G401.6 (cell line): ENCODE results near the gene ECI1.

ENCODE experiments used
- FAIRE-seq: peaks from 2 replicates; lab custom pipeline; 2012; peaks lifted over from hg19 to GRCh38; lab: Jason Lieb, UNC

ECI1 gene, protein sequence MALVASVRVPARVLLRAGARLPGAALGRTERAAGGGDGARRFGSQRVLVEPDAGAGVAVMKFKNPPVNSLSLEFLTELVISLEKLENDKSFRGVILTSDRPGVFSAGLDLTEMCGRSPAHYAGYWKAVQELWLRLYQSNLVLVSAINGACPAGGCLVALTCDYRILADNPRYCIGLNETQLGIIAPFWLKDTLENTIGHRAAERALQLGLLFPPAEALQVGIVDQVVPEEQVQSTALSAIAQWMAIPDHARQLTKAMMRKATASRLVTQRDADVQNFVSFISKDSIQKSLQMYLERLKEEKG

DNA sequence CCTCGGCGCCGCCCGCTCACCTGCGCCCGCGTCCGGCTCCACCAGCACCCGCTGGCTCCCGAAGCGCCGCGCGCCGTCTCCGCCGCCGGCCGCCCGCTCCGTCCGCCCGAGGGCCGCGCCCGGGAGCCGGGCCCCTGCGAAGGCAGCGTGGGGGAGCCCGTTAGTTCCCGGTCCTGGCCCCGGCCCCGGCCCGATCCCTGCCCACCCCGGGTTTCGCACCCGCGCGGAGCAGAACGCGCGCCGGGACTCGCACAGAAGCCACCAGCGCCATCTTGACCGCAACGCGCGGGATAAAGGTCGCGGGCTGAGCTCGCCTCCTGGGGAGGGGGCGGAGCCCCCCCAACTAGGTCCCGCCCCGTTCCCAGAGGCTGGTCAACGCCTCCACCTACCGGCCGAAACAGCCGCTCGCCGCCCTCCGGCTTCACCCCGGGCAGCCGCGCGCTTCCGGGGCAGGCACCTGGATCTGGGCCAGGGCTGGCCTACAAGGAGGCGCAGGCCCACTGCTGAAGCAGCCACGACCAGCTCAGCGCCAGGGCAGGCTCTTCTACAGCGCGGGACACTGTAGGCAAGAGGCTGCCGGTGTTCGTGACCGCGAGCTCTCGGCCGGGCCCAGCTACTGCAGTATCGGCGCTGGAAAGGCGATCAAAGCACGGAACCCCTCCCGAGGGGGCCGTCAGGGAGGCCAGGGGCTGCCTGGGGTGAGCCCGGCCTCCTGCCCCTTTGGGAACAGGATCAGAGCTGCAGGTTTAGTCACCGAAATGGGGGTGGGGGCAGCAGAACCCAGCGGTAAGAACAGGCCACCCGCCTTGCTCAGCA is at the start of gene ECI1:
ECI1 (minus strand) TSS at position 292 of the 816 bp plus-strand sequence; CDS start at position 271, 21 bp downstream.
- peak; percentile 98 for FAIRE-seq

DNA sequence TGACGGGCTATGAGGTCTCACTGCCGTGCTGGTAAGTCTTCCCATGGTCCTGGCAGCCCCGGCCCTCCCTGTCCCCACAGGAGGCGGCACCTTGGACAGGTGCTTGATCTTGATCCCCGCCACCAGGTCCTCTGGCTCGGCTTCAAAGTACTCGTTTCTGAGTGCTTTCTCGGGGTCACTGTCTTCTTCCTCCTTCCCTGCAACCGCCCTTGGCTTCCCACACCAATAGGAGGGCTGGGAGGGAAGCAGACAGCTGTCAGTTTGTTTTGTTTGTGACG is 48.5 kb upstream of the ECI1 start:
- FAIRE-seq: no peak

DNA sequence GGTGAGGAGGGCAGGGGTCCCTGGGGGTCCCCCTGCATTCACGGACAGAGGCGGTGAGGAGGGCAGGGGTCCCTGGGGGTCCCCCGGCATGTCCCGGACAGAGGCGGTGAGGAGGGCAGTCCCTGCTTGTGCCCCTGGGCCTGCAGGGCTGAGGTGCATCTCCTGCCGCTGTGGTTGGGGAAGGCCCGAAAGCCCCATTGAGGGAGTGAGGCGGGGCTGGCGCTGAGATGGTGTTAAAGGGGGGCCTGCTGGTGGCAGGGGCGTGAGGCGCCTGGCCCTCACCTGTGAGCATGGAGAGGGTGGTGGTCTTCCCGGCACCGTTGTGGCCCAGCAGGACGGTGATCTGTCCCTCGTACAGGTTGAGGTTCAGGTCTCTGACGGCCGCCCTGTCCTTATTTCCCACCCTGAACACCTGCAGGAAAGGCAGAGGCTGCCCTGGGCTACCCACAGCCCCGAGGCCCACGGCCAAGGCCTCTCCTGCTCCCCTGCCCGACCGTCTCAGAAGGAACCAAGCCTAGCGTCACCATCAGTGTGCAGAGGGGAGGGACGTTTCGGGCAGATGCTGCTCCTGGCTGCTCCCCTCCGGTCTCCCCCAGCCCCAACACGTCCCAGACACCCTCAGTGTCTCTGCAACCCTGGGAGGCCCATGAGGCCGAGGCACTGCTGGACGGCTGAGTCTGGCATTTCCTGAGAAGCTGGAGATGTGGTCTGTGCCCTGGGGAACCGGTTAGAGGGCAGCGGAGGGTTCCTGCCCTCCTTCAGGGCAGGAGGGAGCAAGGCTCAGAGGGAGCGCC is 47.9 kb upstream of the ECI1 start:
- FAIRE-seq: no peak

DNA sequence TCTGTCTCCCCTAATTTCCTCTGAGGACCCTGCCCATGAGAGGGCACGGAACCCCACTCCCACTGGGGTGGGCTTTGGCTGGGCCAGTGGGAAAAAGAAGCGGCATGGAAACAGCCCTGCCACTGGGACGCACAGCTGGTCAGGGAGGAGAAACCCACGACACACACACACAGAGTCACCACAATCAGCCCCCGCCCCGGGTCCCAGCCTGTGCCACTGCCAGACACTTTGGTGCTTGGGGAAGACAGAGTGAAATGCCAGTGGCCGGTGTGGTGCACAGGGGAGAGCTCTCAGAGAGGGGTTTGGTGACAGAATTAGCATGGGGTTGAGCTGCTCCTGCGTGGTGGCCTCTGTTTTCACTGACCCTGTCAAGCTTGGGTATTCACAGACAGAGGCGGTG is 47.2 kb upstream of the ECI1 start:
- no peak for FAIRE-seq

DNA sequence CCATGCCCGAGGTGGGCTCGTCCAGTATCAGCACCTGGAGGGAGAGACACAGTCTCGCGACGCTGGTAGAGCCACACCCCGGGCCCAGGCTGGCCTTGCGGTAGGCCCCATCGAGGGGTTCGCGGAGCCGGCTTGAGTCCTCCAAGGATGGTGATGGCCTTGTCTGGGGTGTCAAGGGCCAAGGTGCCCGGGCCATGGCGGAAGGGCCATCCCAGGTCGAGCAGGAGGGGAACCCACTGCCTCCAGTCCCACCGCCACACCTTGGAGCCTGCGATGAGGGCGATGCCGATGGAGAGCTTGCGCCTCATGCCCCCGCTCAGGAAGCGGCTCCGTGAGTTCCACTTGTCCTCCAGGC is 46.1 kb upstream of the ECI1 start:
- no peak for FAIRE-seq

DNA sequence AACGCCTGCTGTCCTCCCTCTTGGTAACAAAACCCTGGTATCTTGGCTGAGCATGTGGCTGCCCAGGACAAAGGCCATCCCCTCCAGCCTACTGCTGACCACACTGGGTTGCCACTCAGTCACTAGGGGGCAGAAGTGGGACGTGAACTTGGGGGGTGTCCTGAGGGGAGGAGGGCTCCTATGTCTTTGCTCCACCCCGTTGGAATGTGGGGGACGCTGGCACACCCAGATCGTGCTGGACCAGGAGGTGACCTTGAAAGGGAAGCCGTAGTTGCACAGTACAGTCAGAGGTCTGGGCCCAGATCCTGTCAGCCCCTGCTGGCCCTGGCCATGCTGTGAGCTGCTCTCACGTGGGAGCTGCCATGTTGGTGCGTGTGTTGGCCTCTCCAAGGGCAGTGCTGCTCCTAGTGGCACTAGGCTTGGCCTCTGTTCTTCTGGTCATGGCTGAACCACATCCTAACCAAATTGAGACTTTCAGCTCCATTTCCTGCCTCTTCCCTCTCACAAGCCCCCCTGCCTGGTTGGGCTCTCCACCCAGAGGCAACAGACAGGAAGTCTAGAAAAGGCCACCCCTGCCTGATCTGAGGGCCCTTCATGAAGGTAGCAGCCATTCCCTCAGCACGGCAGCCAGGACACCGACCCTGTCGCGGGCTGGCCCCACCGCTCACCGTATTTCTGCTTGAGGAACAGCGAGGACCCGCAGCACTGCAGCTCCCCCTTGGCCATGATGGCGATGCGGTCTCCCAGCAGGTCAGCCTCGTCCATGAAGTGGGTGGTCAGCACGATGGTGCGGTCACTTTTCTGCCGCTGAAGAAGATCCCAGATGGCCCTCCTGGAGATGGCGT is 45.5 kb upstream of the ECI1 start:
- FAIRE-seq: no peak

DNA sequence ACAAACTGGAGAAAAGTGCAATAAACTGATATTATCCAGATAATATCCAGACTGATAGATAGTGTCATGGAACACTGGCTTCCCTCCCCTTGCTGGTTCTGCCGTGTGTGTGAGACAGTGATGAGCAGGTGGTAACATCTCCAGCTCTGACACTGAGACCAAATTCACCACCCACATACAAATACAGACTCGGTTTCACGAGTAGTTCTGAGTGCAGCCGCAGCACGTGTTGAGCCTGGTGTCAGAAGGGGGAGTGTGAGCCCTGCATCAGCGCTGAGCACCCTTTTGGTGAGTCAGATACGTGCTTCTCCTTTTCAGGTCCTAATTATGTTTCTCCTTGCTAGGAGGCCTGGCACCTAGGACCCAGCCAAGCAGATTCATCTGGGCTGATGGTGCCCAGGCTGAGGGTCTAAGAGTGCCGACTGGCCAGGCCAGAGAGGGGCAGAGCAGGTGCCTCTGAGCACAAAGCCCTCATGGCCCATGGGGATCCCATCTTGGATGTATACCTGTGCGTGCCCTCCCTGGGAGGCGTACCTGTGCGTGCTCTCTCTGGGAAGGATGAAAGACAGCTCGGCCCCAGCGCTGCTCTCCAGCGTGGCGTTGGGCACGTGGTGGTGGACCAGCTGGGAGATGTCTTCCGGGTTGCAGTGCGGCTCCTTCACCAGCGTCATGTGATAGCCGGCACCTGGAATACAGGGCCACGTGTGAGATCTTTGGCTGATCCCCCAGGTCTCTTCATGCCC is 43.8 kb upstream of the ECI1 start:
- FAIRE-seq: no peak

DNA sequence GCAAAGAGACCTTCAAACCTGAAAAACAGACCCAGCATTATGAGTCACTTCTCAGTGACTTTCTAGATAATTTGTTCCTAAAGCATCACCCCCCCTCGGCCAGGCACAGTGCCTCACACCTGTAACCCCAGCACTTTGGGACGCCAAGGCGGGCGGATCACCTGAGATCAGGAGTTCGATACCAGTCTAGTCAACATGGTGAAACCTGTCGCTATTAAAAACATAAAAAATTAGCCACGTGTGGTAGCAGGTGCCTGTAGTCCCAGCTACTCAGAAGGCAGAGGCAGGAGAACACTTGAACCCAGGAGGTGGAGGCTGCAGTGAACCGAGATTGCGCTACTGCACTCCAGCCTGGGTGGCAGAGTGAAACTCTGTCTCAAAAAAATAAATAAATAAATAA is 40.8 kb upstream of the ECI1 start:
- no peak for FAIRE-seq

DNA sequence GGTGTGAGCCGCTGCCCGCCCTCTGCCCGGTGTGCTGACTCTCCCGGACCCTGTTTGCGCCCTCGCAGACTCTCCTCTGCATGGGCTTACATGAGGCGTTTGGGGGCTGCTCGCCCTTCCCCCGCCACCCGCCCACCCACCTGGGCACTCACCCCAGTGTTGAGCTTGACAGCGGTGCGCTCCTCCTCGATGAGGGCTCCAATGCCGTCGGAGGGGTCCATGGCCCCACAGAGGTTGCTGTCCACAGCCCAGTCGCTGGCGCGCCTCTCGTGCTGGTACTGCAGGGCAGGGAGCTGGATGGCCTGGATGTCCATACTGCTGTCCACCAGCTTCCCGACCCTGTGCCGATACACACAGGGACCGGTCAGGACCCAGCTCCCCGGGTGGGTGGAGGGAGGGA is 37.9 kb upstream of the ECI1 start:
- no peak for FAIRE-seq

DNA sequence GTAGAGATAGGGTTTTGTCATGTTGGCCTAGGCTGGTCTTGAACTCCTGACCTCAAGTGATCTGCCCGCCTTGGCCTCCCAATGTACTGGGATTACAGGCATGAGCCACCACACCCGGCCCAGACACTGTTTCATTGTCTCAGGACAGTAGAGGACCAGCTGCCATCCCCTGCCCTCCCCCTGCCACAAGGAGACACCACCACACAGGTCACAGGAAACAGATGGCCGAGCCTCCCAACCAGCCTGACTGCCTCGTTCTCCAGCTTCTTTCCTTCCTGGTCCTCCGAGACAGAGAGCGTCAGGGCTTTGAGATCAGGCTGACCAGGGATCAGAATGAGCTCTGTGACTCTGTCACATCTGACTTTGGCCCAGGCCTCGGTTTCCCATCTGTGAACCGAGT is 37.3 kb upstream of the ECI1 start:
- no peak for FAIRE-seq

DNA sequence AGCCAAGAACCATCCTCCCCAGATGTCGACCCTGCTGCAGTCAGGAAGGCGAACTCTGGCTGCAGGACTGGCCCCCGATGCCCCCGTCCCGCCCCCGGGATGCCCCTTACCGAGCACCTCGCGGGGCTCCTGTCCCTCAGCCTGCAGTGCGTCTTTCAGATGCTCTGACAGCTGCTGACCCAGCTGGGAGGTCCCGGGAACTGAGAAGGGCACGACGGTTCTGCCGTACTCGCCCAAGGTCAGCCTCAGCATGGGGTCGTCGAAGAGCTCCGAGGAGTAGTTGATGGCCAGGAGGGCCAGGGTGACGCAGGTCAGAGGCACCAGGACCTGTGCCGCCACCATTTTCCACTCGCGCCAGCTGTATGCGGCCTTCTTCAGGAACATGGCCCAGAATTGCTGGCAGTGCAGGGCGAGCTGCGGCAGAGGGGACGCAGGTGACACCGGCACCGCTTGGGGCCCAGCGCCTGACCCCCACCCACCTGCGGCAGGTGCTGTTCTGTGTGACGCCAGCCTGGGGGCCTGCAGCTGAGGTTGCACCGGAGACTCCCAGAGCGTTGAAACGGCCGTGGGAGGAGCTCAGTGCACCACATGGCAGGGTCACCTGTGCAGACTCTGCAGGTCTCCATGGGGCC is 36.6 kb upstream of the ECI1 start:
- no peak for FAIRE-seq

DNA sequence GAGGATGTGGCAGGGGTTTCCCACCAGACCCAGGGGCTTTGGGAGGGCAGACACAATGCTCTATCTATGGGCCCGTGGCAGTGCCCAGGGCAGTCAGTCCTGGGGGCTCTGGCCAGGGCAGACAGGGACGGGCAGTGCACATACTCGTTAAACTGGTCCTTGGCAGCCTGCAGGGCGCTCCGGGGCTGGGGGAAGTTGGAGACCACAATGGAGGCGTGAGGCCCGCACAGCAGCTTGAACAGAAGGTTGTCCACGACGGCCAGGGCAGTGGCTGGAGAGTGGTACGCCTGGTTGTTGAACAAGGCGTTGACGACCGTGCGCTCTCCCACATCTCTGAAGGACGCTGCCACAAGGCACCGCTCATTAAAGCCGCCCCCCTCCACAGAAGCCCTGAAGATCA is 35.2 kb upstream of the ECI1 start:
- no peak for FAIRE-seq

DNA sequence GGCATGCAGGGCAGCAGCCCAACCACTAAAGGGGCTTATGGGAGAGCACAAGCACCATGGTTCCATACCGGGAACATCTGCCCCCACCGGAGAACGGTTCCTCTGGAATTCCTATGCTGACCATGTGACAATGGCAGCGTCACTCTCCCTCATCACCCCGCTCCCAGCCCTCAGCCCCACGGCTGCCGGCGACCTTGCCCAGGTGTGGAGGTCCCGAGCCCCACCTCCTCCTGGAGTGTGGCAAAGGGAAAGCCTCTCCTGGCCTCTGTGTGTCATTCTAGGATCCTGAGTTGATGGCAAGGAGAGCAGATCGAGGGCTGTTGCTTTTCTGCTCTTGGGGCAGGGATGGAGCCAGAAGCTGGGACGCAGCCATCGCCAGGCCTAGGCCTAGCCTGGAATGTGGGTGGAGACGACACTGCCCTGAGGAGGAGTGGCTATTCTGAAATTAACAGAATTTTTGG is 34.4 kb upstream of the ECI1 start:
- no peak for FAIRE-seq

DNA sequence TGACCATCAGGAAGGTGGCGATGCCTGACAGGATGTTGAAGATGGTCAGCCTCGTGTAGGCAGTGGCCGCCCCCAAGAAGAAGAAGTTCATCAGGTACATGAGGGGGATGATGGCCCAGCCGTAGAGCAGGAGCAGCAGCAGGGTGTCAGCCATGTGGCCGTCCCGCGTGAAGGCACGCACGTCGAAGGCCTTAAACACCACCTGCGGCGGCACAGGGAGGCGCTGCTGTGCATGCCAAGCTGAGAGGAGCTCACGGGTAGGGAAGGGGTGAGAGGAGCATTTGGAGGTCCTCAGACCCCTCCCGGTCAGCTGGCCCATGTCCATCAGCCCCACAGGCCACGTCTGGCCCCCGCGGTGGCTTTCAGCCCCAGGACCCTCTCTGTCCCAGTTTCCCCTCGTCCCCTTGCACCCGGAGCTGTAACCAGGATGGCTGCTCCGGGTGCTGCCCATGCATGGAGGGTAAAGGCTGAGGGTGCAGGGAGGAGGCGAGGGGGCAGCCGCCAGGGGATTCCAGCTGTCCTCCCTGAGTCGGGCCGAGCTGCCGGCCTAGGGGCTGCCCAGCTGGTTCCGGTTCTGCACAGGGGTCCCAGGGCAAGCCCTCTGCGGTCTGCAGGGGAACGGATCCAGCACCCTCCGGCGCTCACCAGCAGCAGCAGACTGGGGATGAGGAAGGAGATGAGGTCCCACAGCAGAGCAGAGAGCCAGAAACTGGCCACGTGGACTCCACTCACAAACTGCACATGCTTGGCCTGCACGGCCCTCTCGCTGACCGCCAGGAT is 33.6 kb upstream of the ECI1 start:
- FAIRE-seq: no peak

DNA sequence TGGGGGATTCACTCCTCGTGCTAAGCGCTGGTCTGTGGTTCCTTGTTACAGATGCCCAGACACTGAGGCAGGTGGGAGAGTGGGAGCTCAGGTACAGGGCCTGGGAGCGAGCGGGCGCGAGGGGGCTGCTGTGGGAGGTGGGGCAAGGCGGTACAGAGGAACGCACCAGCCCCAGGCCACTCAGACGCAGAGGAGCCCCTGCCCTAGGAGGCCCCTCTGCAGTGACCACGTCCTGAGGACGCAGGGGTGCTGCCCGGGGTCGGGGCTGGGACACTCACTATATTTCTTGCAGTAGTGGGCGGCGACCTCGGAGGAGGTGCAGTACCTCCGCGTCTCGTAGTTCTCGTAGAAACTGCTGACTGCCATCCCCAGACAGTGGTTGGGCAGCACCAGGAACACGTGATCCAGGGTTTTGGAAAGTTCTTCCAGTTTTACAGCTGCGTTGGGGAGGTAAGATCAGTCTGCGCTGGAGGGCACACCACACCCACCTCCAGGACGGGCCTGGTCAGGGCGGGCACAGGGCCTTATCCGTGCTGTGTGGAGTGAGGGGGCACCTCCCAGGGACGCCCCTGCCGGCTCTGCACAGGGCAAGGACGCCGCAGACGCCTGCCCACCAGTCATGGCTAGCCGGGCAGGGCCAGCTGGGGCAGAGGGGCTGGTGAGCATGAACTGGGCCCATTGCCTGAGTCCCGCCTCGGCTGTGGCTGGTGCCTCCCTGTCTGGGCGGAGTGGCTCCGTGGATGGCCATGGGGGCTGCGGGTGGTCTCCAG is 32.8 kb upstream of the ECI1 start:
- no peak for FAIRE-seq

DNA sequence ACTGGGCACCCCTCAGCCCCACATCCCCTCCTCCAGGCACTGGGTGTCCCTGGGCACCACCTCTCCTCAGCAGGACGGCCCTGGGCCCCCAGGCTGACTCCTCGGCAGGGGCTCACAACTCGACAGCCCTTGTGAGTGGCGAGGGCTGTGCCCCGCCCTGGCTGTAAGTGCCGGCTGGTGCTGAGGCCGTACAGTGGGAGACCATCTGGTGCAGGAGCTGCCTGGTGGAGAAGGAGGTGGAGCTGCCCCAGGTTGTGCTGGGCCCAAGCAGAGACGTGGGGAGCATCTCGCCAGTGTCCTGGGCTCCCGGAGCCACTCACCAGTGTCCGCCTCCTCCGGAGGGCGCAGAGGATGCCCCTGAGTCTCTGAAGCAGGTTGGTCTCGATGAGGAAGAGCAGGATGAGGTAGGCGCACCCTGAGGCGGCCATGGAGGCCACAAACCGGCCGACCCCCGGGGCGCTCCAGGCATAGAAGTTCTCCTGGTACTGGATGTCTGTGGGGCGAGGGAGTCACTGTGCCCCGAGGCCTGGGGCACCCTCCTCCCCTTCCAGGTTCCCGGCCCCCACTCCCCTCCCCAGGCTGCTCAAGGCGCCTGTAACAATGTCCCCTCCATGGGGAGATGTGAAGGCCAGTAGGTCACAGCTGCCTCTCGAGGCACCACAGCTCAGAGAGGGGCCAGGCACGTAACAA is 31.6 kb upstream of the ECI1 start:
- no peak for FAIRE-seq

DNA sequence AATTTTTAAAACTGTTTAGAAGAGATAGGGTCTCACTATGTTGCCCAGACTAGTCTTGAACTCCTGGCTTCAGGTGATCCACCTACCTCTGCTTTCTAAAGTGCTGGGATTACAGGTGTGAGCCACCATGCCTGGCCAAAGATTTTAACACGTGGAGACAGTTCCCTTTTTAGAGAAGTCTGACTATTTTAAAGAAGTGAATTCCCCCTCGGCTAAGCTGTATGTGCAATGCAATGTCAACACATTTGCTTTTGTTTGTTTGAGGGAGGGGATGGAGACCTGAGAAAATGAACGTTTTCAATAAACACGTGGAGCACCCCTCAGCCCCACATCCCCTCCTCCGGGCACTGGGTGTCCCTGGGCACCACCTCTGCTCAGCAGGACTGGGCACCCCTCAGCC is 30.9 kb upstream of the ECI1 start:
- no peak for FAIRE-seq

DNA sequence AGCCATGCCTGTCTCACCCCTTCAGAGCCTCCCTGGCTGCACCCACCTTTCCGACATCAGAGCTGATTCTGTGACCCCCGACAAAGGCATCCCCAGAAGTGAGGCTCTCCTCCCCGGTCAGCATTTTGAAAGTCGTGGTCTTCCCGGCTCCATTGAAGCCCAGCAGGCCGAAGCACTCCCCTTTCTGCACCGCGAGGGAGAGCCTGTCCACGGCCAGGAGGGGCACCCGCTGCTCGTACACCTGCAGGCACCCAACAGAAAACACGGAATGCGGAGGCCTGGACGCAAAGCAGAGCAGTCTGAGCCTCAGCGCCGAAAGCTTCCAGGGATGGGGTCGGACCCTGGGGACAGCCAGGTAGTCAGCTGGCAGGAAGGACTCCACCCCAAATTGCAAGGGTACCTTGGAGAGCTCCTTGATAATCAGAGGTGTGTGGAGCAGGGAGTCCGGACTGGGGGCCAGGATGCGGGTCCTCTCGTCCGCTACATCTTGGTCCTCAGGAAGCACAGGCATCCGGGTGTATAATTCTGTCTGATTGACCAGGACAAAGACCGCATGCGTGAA is 29.7 kb upstream of the ECI1 start:
- FAIRE-seq: no peak

DNA sequence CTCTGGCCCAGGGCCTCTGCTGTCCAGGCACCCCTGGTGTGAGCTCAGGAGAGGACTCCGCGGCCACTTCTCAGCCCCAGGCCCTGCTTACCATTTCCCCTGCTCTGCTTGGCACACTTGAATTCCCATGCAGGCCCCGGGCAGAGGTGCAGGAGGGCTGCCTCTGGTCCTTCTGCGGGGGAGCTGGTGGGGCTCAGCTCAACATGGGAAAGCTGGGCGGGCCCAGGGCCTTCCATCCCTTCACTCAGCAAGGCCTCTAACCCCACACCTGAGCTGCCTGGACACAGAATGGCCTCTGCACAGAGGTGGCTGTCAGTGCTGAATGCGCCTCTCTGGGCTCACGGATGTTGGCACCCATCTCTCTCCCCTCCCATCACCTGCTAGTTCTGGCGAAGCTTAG is 29.1 kb upstream of the ECI1 start:
- FAIRE-seq: no peak
